ENCODE measurements around the gene SDK2.

Gene SDK2

GRCh38 chr17:73340093-73340596 is 304.1 kb downstream of the SDK2 start:
- H3K4me3 ChIP-seq (ENCODE audit: low read length): no peak overlapping the region
- peak; percentile 94 for DNase-seq (ENCODE audit: low read depth)
- TF ChIP-seq CTCF (conservative IDR thresholded peaks at IDR 0.05; ENCODE audit: low read length): peak; percentile 71

- TF ChIP-seq CTCF (conservative IDR thresholded peaks at IDR 0.05; ENCODE audit: low read length): no peak
- DNase-seq (ENCODE audit: low read depth): no peak
- no peak overlapping the region for H3K4me3 ChIP-seq (ENCODE audit: low read length)
Observed at GRCh38 chr17:73338566-73339197, 305.6 kb downstream of the SDK2 start.

- DNase-seq (ENCODE audit: low read depth): peak; percentile 70
- no peak for TF ChIP-seq CTCF (conservative IDR thresholded peaks at IDR 0.05; ENCODE audit: low read length)
- H3K4me3 ChIP-seq (ENCODE audit: low read length): no peak overlapping the region
Observed at GRCh38 chr17:73338050-73338521, 306.2 kb downstream of the SDK2 start.

GRCh38 chr17:73337330-73337710 is 306.9 kb downstream of the SDK2 start:
- no peak for DNase-seq (ENCODE audit: low read depth)
- no peak for TF ChIP-seq CTCF (conservative IDR thresholded peaks at IDR 0.05; ENCODE audit: low read length)
- no peak overlapping the region for H3K4me3 ChIP-seq (ENCODE audit: low read length)

- no peak for DNase-seq (ENCODE audit: low read depth)
- H3K4me3 ChIP-seq (ENCODE audit: low read length): no peak overlapping the region
- no peak for TF ChIP-seq CTCF (conservative IDR thresholded peaks at IDR 0.05; ENCODE audit: low read length)
Observed at GRCh38 chr17:73336408-73337329, 307.6 kb downstream of the SDK2 start.

GRCh38 chr17:73335591-73336407 is 308.4 kb downstream of the SDK2 start:
- no peak for DNase-seq (ENCODE audit: low read depth)
- no peak overlapping the region for H3K4me3 ChIP-seq (ENCODE audit: low read length)
- no peak for TF ChIP-seq CTCF (conservative IDR thresholded peaks at IDR 0.05; ENCODE audit: low read length)
